ENCODE results near the gene CCDC85B.
A peak's percentile ranks its signal among the peaks of the same experiment; 100 is the strongest.
"Not testable (repeated sequence)": the region's sequence is repeated elsewhere in the genome, so short reads cannot be mapped to it uniquely, and the experiment has no call there.

Gene CCDC85B

DNA sequence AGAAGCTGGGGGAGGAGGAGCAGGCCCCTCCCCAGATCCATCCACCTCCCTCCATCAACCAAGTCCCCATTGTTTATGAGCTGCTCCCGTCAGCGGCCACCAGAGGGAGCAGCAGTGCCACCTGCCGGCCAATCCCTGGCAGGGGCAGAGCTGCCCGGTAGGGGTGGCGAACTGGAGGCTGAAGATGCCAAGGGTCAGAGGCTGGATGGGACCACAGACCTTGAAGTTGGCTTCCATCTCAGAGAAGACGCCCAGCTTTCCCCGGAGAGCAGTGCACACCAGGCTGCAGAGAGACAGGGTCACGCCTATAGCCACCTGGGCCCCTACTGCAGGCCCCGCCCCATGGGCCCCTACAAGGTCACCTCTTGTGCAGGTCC is 5.8 kb upstream of the CCDC85B start:
- Histone ChIP-seq H3K27me3 (ENCODE audit: insufficient read depth, low read length) (peaks cover 8% of the 10 kb centered on the region), H3K36me3 (ENCODE audit: insufficient read depth, low read length) (peaks cover 45% of the 10 kb centered on the region), H3K4me1 (ENCODE audit: insufficient read depth, low read length) (peaks cover 5% of the 10 kb centered on the region), H3K9me3 (ENCODE audit: insufficient read depth, low read depth, low read length) (no peaks in the 10 kb centered on the region), H3K9ac (ENCODE audit: low read depth, low read length) (no peak overlapping the region), H3K27ac (ENCODE audit: low read depth, low read length) (no peak overlapping the region), H3K4me3 (ENCODE audit: low read length) (no peak overlapping the region)
- 34% methylated on average over 9 of the region's 9 CpGs for WGBS

DNA sequence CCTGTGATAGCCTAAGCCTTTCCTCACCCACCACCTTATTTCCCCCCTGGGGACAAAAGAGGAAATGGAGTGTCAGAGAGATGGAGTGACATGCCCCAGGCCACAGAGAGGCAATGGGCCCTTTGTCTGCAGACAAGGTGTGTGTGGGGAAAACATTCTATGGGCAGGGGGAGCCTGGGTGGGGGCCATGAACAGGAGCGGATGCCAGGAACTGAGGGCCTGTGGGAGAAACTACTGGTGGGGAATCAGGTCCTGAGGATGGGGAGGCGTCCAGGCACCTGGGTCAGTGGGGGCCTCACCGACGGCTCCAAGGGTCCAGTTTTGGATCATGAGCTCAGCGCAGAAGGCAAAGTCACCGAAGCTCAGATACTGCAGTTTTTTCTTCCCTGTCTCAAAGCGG is 5.2 kb upstream of the CCDC85B start:
- Histone ChIP-seq H3K9me3 (ENCODE audit: insufficient read depth, low read depth, low read length) (no peaks in the 10 kb centered on the region), H3K4me1 (ENCODE audit: insufficient read depth, low read length) (peaks cover 10% of the 10 kb centered on the region), H3K36me3 (ENCODE audit: insufficient read depth, low read length) (peaks cover 45% of the 10 kb centered on the region), H3K27me3 (ENCODE audit: insufficient read depth, low read length) (peaks cover 13% of the 10 kb centered on the region), H3K4me3 (ENCODE audit: low read length) (no peak overlapping the region), H3K9ac (ENCODE audit: low read depth, low read length) (no peak overlapping the region), H3K27ac (ENCODE audit: low read depth, low read length) (no peak overlapping the region)
- 95% methylated on average over 7 of the region's 7 CpGs for WGBS

GRCh38 chr11:65885808-65886536 is 4.5 kb upstream of the CCDC85B start:
- WGBS, result 96% methylated on average over 10 of the region's 12 CpGs
- peaks cover 10% of the 10 kb centered on the region for H3K4me1 ChIP-seq (ENCODE audit: insufficient read depth, low read length)
- no peak overlapping the region for H3K27ac ChIP-seq (ENCODE audit: low read depth, low read length)
- no peak overlapping the region for H3K4me3 ChIP-seq (ENCODE audit: low read length)
- H3K27me3 ChIP-seq (ENCODE audit: insufficient read depth, low read length), result peaks cover 14% of the 10 kb centered on the region
- no peaks in the 10 kb centered on the region for H3K9me3 ChIP-seq (ENCODE audit: insufficient read depth, low read depth, low read length)
- no peak overlapping the region for H3K9ac ChIP-seq (ENCODE audit: low read depth, low read length)
- peaks cover 45% of the 10 kb centered on the region for H3K36me3 ChIP-seq (ENCODE audit: insufficient read depth, low read length)

DNA sequence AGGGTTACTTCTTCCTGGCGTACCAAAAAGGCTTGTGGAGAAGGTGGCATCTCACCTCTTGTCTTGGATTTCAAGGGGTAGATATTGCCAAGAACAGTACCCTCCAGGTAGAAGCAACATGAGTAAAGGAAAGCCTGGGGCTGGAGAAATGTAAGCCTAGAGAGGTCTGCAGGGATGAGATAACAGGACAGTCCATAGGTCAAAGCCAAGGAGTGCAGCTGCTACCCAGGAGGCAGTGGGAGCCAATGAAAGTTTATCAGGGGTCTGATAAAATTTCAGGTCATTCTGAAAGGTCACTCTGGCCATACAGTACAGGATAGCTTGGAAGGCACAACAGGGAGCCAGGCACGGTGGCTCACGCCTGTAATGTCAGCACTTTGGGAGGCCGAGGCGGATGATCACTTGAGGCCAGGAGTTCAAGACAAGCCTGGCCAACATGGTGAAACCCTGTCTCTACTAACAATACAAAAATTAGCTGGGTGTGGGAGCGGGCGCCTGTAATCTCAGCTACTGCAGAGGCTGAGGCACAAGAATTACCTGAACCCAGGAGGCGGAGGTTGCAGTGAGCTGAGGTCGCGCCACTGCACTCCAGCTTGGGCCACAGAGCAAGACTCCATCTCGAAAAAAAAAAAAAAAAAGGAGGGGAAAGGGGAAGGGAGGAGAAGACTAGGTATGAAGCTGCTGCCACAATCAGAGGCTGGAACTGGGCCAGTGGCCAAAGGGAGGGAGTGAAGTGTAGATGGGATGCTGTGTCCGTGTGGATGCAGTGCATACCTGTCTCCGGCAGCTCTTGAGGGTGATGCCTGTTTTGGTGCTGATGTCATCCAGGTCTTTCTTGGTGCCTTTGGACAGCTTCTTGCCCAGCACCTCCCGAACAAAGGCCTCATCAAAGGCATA is 3.4 kb upstream of the CCDC85B start:
- Histone ChIP-seq H3K4me3 (ENCODE audit: low read length) (peak overlapping the region; percentile 88), H3K4me1 (ENCODE audit: insufficient read depth, low read length) (peaks cover 13% of the 10 kb centered on the region), H3K9me3 (ENCODE audit: insufficient read depth, low read depth, low read length) (no peaks in the 10 kb centered on the region), H3K9ac (ENCODE audit: low read depth, low read length) (peak overlapping the region; percentile 70), H3K27ac (ENCODE audit: low read depth, low read length) (no peak overlapping the region), H3K36me3 (ENCODE audit: insufficient read depth, low read length) (peaks cover 44% of the 10 kb centered on the region), H3K27me3 (ENCODE audit: insufficient read depth, low read length) (peaks cover 14% of the 10 kb centered on the region)
- WGBS, result 88% methylated on average over 14 of the region's 14 CpGs

DNA sequence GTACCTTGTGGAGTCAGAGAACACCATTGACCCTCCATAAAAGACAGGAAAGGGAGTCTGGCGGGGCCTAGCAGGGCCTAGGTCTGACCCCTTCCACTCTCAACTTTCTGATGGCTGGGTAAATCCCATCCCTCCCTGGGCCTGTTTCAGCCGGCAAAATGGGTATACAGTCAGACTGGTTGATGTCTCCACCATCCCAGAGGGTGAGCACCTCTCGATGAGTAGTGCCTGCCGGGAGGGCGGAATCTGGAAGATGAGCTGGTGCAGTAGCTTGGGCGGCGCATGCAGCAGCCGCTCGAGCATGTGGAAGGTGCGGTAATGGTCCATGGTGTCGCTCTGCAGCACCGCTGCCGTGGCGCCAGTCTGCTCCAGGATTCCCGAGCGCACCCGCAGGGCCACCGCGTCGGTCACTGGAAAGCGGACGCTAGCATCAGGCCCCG is 2.7 kb upstream of the CCDC85B start:
- Histone ChIP-seq H3K36me3 (ENCODE audit: insufficient read depth, low read length) (peaks cover 38% of the 10 kb centered on the region), H3K4me1 (ENCODE audit: insufficient read depth, low read length) (peaks cover 13% of the 10 kb centered on the region), H3K27ac (ENCODE audit: low read depth, low read length) (peak overlapping the region; percentile 70; the same call in 1 of the 2 replicates), H3K27me3 (ENCODE audit: insufficient read depth, low read length) (peaks cover 14% of the 10 kb centered on the region), H3K4me3 (ENCODE audit: low read length) (peak overlapping the region; percentile 88), H3K9me3 (ENCODE audit: insufficient read depth, low read depth, low read length) (no peaks in the 10 kb centered on the region), H3K9ac (ENCODE audit: low read depth, low read length) (peak overlapping the region; percentile 70)
- 5% methylated on average over 23 of the region's 23 CpGs for WGBS

DNA sequence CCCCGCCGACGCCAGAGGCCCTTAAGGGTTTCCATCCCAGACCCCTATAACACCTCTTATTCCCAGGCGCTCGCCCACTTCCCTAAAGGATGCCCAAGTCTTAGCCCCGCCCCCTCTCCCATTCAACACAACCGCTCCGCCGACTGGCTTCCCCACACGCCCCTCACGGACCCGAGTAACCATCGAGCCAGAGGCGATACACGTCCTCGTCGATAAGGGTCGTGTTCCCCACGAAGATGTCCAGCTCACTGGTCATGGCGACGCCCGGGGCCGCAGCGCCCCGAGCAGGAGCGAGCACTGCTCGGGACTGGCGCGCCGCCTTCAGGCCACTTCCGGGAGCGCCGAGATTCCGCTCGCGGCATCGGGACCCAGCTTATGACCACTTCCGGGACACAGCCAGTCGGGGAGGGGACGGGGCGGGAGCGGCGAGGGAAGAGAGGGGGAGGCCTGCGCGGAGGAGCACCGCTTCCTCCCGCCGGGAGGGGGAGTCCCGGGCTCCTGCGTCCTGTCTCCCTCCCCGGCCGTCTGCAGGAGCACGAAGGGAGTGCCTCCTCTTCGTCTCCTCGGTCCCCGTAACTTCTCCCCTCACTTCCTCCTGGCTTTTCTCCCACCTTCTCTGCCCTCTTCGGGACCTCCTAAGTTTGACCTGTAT is 2.2 kb upstream of the CCDC85B start, which contains the start of gene FIBP:
Gene FIBP (minus strand): TSS at position 309 of the 652 bp plus-strand sequence. CDS start 53 bp downstream, at position 256.
- Histone ChIP-seq H3K4me1 (ENCODE audit: insufficient read depth, low read length) (peaks cover 13% of the 10 kb centered on the region), H3K9me3 (ENCODE audit: insufficient read depth, low read depth, low read length) (no peaks in the 10 kb centered on the region), H3K36me3 (ENCODE audit: insufficient read depth, low read length) (peaks cover 34% of the 10 kb centered on the region), H3K9ac (ENCODE audit: low read depth, low read length) (peak within 1 kb of the TSS; percentile 70), H3K27me3 (ENCODE audit: insufficient read depth, low read length) (peaks cover 14% of the 10 kb centered on the region), H3K27ac (ENCODE audit: low read depth, low read length) (peak within 1 kb of the TSS; percentile 70), H3K4me3 (ENCODE audit: low read length) (peak within 1 kb of the TSS; percentile 88)
- WGBS, result under 1% methylated on average over 57 of the region's 57 CpGs

DNA sequence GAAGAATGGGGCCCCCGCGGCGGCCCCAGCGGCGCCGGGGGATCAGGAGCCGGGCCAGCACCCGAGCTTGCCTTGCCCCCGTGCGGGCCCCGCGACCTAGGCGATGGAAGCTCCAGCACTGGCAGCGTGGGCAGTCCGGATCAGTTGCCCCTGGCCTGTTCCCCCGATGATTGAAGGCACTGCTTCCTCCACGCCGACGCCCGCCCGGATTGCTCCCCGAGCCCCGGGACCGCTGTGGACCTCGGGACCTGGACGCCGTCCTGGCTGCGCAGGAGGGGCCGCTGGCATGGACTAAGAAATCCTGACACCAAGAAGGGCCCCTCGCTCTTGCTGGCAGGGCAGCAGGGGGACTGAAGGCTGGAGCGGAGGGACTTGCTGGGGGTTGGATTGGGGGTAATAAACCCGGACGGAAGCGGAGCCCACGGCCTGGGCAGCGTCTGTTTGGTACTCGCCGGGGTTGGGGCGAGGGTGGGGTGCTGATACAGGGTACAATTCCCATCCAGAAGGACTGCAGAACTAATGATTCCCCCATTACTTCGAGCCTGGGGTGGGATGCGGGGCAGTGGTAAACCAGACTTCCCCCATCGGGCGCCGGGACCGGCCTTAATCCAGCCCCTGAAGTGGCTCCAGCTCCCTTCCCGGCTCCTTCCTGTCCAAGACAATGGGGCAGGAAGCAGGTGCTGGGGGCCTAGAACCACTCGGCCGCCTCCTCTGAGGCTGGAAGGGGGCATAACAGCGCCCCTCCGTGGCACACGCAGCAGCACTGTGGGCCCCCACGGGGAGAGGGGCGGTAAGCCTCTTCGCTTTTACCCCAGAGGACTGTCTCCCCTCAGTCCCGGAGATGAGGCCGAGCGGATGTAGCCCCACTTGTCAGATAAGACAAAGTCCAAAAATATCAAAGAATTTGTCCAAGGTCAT is 1.0 kb downstream of the CCDC85B start:
- Histone ChIP-seq H3K4me1 (ENCODE audit: insufficient read depth, low read length) (peaks cover 13% of the 10 kb centered on the region), H3K27ac (ENCODE audit: low read depth, low read length) (peak overlapping the region; percentile 31; the same call in 1 of the 2 replicates), H3K4me3 (ENCODE audit: low read length) (peak overlapping the region; percentile 88), H3K9ac (ENCODE audit: low read depth, low read length) (peak overlapping the region; percentile 88), H3K36me3 (ENCODE audit: insufficient read depth, low read length) (peaks cover 6% of the 10 kb centered on the region), H3K27me3 (ENCODE audit: insufficient read depth, low read length) (peaks cover 14% of the 10 kb centered on the region), H3K9me3 (ENCODE audit: insufficient read depth, low read depth, low read length) (no peaks in the 10 kb centered on the region)
- WGBS, result 5% methylated on average over 57 of the region's 57 CpGs

DNA sequence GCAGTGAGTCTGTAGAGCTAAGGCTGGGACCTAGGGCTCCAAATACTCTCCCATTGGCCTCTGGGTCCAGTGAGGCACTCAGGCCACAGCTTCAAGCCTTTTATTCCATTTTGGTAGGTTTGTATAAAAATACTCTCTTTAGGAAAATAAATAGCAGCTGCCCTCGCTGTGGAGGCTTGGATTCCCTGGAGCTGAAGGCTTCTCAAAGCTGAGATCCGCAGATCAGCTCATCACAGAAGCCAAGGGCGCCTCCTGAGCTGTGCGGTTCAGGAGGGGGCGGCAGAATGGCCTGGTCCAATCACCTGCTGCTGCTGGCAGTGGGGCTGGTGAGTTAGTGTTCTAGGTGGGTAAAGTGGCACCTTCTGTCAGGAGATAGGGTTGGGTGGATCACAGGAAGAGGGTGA is 1.7 kb downstream of the CCDC85B start:
- 86% methylated on average over 5 of the region's 5 CpGs for WGBS
- H3K27ac ChIP-seq (ENCODE audit: low read depth, low read length); H3K36me3 ChIP-seq (ENCODE audit: insufficient read depth, low read length); H3K9ac ChIP-seq (ENCODE audit: low read depth, low read length); H3K9me3 ChIP-seq (ENCODE audit: insufficient read depth, low read depth, low read length): not testable (repeated sequence)
- H3K4me1 ChIP-seq (ENCODE audit: insufficient read depth, low read length), result peaks cover 13% of the 10 kb centered on the region
- H3K27me3 ChIP-seq (ENCODE audit: insufficient read depth, low read length), result peaks cover 14% of the 10 kb centered on the region
- peak overlapping the region; percentile 88 for H3K4me3 ChIP-seq (ENCODE audit: low read length)

DNA sequence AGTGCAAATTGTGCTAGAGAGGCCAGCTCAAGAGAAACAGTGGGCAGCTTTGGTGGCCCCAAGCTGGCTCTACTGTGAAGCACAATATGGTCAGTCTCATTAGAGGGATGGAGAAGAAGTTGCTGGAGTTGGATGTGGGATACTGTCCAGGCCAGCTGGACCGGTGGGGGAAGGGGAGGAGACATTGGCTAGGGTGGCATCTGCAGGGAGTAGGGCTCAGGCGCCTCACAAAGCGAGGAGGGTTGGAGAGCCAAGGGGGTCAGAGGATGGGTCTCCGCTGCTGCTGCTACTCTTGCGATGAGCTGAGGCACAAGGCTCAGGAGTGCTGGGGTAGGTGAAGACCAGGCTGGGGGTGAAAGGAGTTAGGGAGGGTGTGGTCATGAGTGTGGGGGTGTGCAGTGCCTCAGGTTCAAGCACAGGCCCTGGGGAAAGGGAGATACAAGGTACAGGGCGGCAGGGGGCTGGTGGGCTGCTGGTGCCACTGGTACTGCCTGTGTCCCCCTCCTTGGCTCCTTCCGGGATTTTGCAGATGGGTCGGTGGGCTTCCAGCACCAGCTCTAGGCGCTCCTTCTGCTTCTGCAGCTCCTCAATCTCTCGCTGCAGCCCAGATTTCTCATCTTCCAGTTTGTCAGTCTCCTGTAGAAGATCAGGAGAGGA is 2.3 kb downstream of the CCDC85B start:
- 92% methylated on average over 10 of the region's 10 CpGs for WGBS
- Histone ChIP-seq H3K9ac (ENCODE audit: low read depth, low read length) (no peak overlapping the region), H3K27ac (ENCODE audit: low read depth, low read length) (no peak overlapping the region), H3K4me3 (ENCODE audit: low read length) (no peak overlapping the region), H3K4me1 (ENCODE audit: insufficient read depth, low read length) (peaks cover 10% of the 10 kb centered on the region; the same call in 1 of the 2 replicates), H3K9me3 (ENCODE audit: insufficient read depth, low read depth, low read length) (no peaks in the 10 kb centered on the region), H3K36me3 (ENCODE audit: insufficient read depth, low read length) (no peaks in the 10 kb centered on the region; the same call in 1 of the 2 replicates), H3K27me3 (ENCODE audit: insufficient read depth, low read length) (peaks cover 14% of the 10 kb centered on the region)
